HG02798 (cell line): ENCODE measurements around the gene ALPL.

Experiments
- ATAC-seq: cut with Tn5 transposase; IDR thresholded peaks from one replicate; pipeline ENCODE4 v1.9.1; 2021; ENCODE audit warnings: mild to moderate bottlenecking; ENCODE audit not compliant: unreplicated experiment, poor library complexity

ALPL gene

GRCh38 chr1:21613072-21613867, 104.0 kb downstream of the ALPL start:
- ATAC-seq: no peak

- ATAC-seq: no peak
Observed at GRCh38 chr1:21614419-21615115, 105.3 kb downstream of the ALPL start.

- ATAC-seq: no peak
Observed at GRCh38 chr1:21616372-21616771, 107.1 kb downstream of the ALPL start.

GRCh38 chr1:21617126-21617738, 108.0 kb downstream of the ALPL start:
- no peak for ATAC-seq

GRCh38 chr1:21618059-21618458, 108.8 kb downstream of the ALPL start:
- ATAC-seq: no peak

GRCh38 chr1:21618561-21619374, 109.5 kb downstream of the ALPL start:
- ATAC-seq: no peak

GRCh38 chr1:21619375-21619947, 110.2 kb downstream of the ALPL start:
- no peak for ATAC-seq

- ATAC-seq: no peak
Observed at GRCh38 chr1:21620011-21620410, 110.8 kb downstream of the ALPL start.

- ATAC-seq: no peak
Observed at GRCh38 chr1:21620496-21620895, 111.3 kb downstream of the ALPL start.

GRCh38 chr1:21621051-21621450, 111.8 kb downstream of the ALPL start:
- ATAC-seq: no peak

- ATAC-seq: no peak
Observed at GRCh38 chr1:21621761-21622436, 112.7 kb downstream of the ALPL start.

GRCh38 chr1:21622466-21623315, 113.5 kb downstream of the ALPL start:
- ATAC-seq: no peak

- no peak for ATAC-seq
Observed at GRCh38 chr1:21623410-21623961, 114.3 kb downstream of the ALPL start.

GRCh38 chr1:21624571-21625389, 115.6 kb downstream of the ALPL start:
- no peak for ATAC-seq

GRCh38 chr1:21625390-21626190, 116.4 kb downstream of the ALPL start:
- ATAC-seq: no peak

GRCh38 chr1:21626921-21627339, 117.7 kb downstream of the ALPL start:
- ATAC-seq: no peak
